Peyer's patch (tissue), 4 donors: Measurements from ENCODE around the gene MEG3.

Experiments used
- CTCF ChIP-seq, 6 experiments: fragments of 450-650 bp in 4 of 6; fragments of 200-600 bp in 2 of 6; sonication (generic) in 1 of 6; IDR thresholded peaks; one replicate each; pipeline ENCODE4 v1.5.1; 2017 to 2019; ENCODE audit warnings: antibody characterized with exemption in 6 of 6, mild to moderate bottlenecking in 3 of 6, moderate library complexity in 1 of 6
- POLR2A ChIP-seq, 2 donors: fragments of 450-650 bp; IDR thresholded peaks; one replicate each; pipeline ENCODE4 v1.5.1; 2017; ENCODE audit warnings: antibody characterized with exemption in 2 of 2, mild to moderate bottlenecking in 2 of 2, moderate library complexity in 2 of 2

- TF ChIP-seq POLR2A (IDR thresholded peaks at IDR 0.05) (no peak), CTCF (IDR thresholded peaks at IDR 0.05) (no peak)
Measured at GRCh38 chr14:100867631-100868315, 41.9 kb downstream of the MEG3 start.
